DMS 273 (cell line): Measurements from ENCODE around the gene FLNB.
"Not testable (repeated sequence)": the region's sequence is repeated elsewhere in the genome, so short reads cannot be mapped to it uniquely, and the experiment has no call there.

Experiments used
- DNase-seq: peaks from one replicate; lab custom pipeline; 2025; ENCODE audit not compliant: unreplicated experiment; lab: John Stamatoyannopoulos, UW

FLNB gene

GRCh38 chr3:58198362-58198761 is 190.1 kb downstream of the FLNB start:
- no peak for DNase-seq

- no peak for DNase-seq
Observed at GRCh38 chr3:58198804-58199203, 190.6 kb downstream of the FLNB start.

GRCh38 chr3:58200121-58200709 is 192.0 kb downstream of the FLNB start:
- no peak for DNase-seq

GRCh38 chr3:58200846-58201355 is 192.7 kb downstream of the FLNB start:
- no peak for DNase-seq

- not testable (repeated sequence) for DNase-seq
Observed at GRCh38 chr3:58201451-58201850, 193.2 kb downstream of the FLNB start.

- DNase-seq, result peak; percentile 77
Observed at GRCh38 chr3:58202917-58203360, 194.7 kb downstream of the FLNB start.

- DNase-seq, result no peak
Observed at GRCh38 chr3:58203541-58203940, 195.3 kb downstream of the FLNB start.

- no peak for DNase-seq
Observed at GRCh38 chr3:58204720-58205119, 196.5 kb downstream of the FLNB start.

GRCh38 chr3:58205981-58206380 is 197.8 kb downstream of the FLNB start:
- DNase-seq, result no peak

- no peak for DNase-seq
Observed at GRCh38 chr3:58206406-58207011, 198.3 kb downstream of the FLNB start.

GRCh38 chr3:58207954-58208353 is 199.7 kb downstream of the FLNB start:
- DNase-seq, result no peak

- no peak for DNase-seq
Observed at GRCh38 chr3:58209933-58210332, 201.7 kb downstream of the FLNB start.

GRCh38 chr3:58210761-58211460 is 202.7 kb downstream of the FLNB start, which contains the start of gene DNASE1L3:
Gene DNASE1L3, minus strand, starts transcription at chr3:58210972. Its CDS starts 66 bp downstream, at chr3:58210906.
- no peak for DNase-seq

GRCh38 chr3:58214484-58215316 is 206.5 kb downstream of the FLNB start:
- peak; percentile 44 for DNase-seq

GRCh38 chr3:58215317-58216025 is 207.2 kb downstream of the FLNB start:
- DNase-seq, result no peak

- no peak for DNase-seq
Observed at GRCh38 chr3:58216496-58217195, 208.4 kb downstream of the FLNB start.

- peak; percentile 82 for DNase-seq
Observed at GRCh38 chr3:58217209-58217811, 209.1 kb downstream of the FLNB start.

- no peak for DNase-seq
Observed at GRCh38 chr3:58218904-58219303, 210.7 kb downstream of the FLNB start.
